Stomach smooth muscle (tissue), 2 donors: Measurements from ENCODE around the gene CYTL1.
"Not testable (repeated sequence)": the region's sequence is repeated elsewhere in the genome, so short reads cannot be mapped to it uniquely, and the experiment has no call there.

Experiments
- H3K27ac ChIP-seq: one replicate; pipeline ENCODE4 v1.7.0; 2013; ENCODE audit warnings: mild to moderate bottlenecking, low read length, inconsistent platforms
- H3K27me3 ChIP-seq, 2 donors: one replicate each; pipeline ENCODE4 v1.7.0; 2013; ENCODE audit warnings: low read length in 2 of 2; ENCODE audit not compliant: insufficient read depth in 2 of 2, control insufficient read depth in 1 of 2
- H3K36me3 ChIP-seq, 2 donors: one replicate each; pipeline ENCODE4 v1.7.0; 2013; ENCODE audit warnings: low read length in 2 of 2; ENCODE audit not compliant: control insufficient read depth in 2 of 2, insufficient read depth in 2 of 2
- H3K4me1 ChIP-seq: one replicate; pipeline ENCODE4 v1.7.0; 2013; ENCODE audit warnings: low read length; ENCODE audit not compliant: control insufficient read depth, insufficient read depth
- H3K4me3 ChIP-seq, 2 donors: one replicate each; pipeline ENCODE4 v1.7.0; 2013; ENCODE audit warnings: low read length in 2 of 2
- H3K9ac ChIP-seq, 2 donors: one replicate each; pipeline ENCODE4 v1.7.0; 2013; ENCODE audit warnings: low read length in 2 of 2, mild to moderate bottlenecking in 1 of 2
- H3K9me3 ChIP-seq, 2 donors: one replicate each; pipeline ENCODE4 v1.7.0; 2013; ENCODE audit warnings: low read length in 2 of 2; ENCODE audit not compliant: control insufficient read depth in 2 of 2
- donor health status: healthy.
- donor health status: Pancreatic carcinoma.

CYTL1 gene

DNA sequence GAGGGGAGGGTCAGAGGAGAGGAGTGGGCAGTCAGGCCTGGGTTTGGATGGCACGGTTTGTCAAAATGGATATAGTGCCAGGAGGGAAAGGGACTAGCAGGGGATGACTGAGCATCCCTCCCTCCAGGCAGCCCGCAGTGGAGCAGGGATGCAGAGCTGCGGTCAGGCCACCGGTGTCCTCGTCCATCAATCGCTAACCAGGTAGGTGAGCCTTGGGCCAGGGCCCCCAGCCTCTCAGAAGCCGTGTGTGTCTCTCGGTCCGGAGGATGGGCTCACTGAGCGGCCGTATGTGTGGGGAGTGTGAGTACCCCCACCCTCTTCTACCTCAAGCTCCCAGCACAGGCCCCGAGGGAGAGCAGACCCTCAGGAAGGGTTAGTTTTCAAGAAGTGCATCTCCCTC lies 538 bp upstream of the CYTL1 start:
- Histone ChIP-seq H3K9ac (no peak overlapping the region), H3K27ac (no peak overlapping the region), H3K27me3 (peaks cover 9 to 14% of the 10 kb centered on the region in 2 donors), H3K9me3 (peaks cover 0 to 7% of the 10 kb centered on the region in 2 donors), H3K36me3 (no peaks in the 10 kb centered on the region), H3K4me3 (no peak overlapping the region), H3K4me1 (peaks cover 3% of the 10 kb centered on the region)

DNA sequence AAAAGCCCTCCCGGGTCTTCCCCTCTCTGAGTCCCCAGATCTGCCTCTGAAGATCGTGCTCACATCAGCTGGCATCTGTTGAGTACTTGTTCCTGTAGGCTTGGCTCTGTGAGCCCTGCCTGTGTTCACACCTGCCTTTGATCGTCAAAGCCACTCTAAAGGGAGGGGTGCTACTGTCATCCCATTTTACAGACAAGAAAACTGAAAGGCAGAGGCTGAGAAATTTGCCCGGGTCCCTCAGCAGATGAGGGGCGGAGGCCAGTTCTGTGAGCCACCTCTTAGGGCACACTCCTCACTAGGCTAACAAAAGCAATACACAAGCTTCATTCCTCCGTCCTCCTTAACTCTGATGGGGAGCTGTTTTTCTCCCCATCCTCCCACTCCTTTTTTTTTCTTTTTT lies 655 bp downstream of the CYTL1 start:
- H3K4me3 ChIP-seq = no peak overlapping the region
- no peaks in the 10 kb centered on the region for H3K36me3 ChIP-seq
- peaks cover 9 to 14% of the 10 kb centered on the region in 2 donors for H3K27me3 ChIP-seq
- H3K9me3 ChIP-seq = peaks cover 0 to 7% of the 10 kb centered on the region in 2 donors
- no peak overlapping the region for H3K9ac ChIP-seq
- H3K27ac ChIP-seq = no peak overlapping the region
- peaks cover 3% of the 10 kb centered on the region for H3K4me1 ChIP-seq

DNA sequence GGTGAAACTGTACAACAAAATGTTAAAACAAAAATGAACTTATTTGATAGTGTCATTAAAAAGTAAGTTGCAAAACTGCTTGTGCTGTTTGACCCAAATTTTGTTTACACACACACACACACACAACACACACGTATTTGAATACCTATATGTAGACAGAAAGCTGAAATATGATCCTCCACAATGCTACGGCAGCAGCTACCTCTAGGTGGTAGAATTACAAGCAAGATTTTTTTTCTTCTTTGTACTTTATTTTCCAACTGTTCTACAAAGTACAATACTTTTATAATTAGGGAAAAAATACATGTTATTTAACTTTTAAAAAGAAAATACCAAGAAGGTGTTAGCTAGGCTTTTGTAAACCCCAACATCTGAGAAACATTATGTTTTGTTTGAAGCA lies 1.2 kb downstream of the CYTL1 start:
- H3K9ac ChIP-seq = no peak overlapping the region

DNA sequence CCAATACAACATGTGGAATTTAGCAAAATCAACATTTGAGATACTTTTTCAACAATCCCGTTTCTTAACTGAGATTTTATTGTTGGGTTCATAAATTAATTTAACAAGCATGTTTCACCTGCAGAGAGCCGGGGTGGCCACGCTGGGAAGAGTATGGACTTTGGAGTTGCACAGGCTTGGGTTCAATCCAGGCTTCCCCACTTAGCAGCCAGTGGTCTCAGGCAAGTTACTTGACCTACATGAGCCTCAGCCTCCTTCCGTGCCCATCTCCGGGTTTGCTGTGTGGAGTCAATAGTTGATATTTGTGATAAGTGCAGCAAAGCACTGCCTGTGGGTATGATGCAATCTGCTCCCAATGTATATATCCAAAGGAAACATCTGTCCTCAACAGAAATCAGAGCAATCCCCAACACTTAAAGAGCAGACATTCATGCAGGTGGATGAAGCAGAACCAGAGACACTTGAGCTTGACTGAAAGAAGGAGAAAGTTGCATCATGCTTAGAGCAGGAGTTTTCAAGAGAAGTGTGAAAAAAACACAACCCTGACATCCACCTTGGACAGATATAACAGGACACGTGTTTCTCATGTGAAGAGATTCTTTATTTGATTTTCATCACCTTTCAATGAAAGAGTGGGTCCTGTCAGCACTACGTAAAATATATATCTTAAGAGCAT lies 5.1 kb downstream of the CYTL1 start:
- no peak overlapping the region for H3K4me3 ChIP-seq
- H3K27me3 ChIP-seq = peaks cover 8% of the 10 kb centered on the region in 2 donors
- H3K27ac ChIP-seq = no peak overlapping the region
- peaks cover 1% of the 10 kb centered on the region for H3K4me1 ChIP-seq
- no peaks in the 10 kb centered on the region for H3K36me3 ChIP-seq
- no peaks in the 10 kb centered on the region for H3K9me3 ChIP-seq
- no peak overlapping the region for H3K9ac ChIP-seq

More for the DNA sequence above, 1.2 kb downstream of the CYTL1 start:
- Histone ChIP-seq H3K4me3 (no peak overlapping the region), H3K27ac (no peak overlapping the region), H3K9me3 (peaks cover 0 to 4% of the 10 kb centered on the region in 2 donors), H3K4me1 (peaks cover 3% of the 10 kb centered on the region), H3K27me3 (peaks cover 9 to 14% of the 10 kb centered on the region in 2 donors), H3K36me3 (no peaks in the 10 kb centered on the region)

DNA sequence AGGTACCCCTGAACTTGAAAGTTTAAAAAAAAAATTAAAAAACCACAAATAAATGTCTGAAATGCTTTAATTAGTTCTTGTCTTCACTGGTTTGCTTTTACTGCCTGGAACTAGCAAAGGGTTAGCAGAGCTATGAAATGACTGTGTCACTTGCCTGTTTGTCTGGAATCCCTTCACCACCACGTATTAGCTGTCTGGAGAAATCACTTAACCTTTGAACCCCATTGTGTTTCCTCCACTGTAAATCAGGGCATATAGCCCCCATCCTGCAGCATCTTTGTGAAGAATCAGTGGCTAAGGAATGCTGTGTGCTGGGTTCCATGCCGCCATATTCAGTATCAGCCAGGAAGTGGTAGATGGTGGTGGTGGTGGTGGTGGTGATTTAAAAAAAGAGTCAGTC lies 6.3 kb downstream of the CYTL1 start:
- no peak overlapping the region for H3K4me3 ChIP-seq
- H3K9ac ChIP-seq = no peak overlapping the region
- no peaks in the 10 kb centered on the region for H3K4me1 ChIP-seq
- H3K36me3 ChIP-seq = no peaks in the 10 kb centered on the region
- no peaks in the 10 kb centered on the region for H3K9me3 ChIP-seq
- no peak overlapping the region for H3K27ac ChIP-seq
- H3K27me3 ChIP-seq = peaks cover 3 to 8% of the 10 kb centered on the region in 2 donors

DNA sequence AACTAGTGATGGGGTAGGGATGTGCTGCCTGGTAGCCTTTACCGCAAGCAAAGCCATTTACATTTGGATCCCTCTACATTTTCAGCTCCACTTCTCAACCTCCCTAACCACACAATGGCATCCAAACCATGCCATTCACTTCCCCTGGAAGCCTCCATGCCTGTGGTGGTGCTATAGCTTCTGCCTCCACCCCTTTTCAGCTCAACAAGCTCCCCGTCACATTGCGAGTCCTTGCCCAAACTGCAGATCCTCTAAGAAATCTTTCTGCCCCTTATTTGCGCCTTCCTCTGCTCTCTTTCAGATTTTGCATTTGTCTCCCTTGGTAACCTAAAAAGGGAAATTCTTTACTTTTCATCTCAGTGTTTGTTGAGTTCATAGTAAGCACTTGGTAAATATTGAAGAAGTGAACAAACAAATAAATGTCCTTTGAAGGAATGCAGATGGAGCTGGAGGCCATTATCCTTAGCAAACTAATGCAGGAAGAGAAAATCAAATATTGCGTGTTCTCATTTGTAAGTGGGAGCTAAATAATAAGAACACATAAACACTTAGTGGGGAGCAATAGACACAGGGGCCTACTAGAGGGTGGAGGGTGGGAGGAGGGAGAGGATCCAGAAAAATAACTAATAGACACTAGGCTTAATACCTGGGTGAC lies 6.9 kb downstream of the CYTL1 start:
- H3K36me3 ChIP-seq = no peaks in the 10 kb centered on the region
- H3K27me3 ChIP-seq = peaks cover 3 to 8% of the 10 kb centered on the region in 2 donors
- H3K9ac ChIP-seq = no peak overlapping the region
- H3K9me3 ChIP-seq = no peaks in the 10 kb centered on the region
- H3K4me1 ChIP-seq = no peaks in the 10 kb centered on the region
- no peak overlapping the region for H3K4me3 ChIP-seq
- no peak overlapping the region for H3K27ac ChIP-seq

DNA sequence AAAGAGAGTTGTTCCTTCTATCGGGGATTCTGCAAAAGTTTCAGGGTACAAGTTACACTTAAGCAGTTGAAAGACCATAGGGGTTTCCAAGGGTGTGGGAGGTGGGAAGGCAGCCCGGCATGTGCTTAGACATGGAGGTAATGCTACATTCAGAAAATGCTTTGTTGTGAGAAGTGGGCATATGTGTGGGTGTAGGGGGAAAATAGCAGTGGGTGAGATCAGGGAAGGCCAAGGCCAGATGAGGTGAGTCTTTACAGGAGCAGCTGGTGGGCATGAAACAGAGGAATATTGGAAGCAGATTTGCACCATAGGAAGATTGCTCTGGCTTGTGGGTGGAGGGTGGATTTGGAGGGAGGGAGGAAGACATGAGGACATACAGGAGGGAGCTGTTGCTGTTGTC lies 8.3 kb downstream of the CYTL1 start:
- H3K4me1 ChIP-seq = no peaks in the 10 kb centered on the region
- H3K9ac ChIP-seq = no peak overlapping the region
- H3K27me3 ChIP-seq = no peaks in the 10 kb centered on the region
- H3K27ac ChIP-seq = no peak overlapping the region
- no peaks in the 10 kb centered on the region for H3K36me3 ChIP-seq
- H3K9me3 ChIP-seq = no peaks in the 10 kb centered on the region
- H3K4me3 ChIP-seq = no peak overlapping the region

DNA sequence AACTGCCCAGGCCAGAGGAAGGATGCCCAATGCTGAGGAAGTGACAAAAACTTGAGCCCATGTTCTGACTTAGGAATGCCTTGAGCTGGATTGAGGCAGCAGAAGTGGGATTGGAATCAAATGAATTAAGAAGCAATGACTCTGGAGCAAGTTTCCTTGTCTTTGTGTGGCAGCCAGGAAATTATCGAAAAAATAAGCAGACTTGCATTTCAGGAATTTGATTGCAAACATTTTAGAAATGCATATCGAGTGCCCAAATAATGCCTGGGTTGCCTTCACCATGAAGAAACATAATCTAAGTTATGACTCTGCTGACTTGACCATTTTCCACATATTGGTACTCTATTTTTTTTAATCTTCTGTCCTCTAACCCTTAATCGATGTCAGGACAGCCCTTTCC lies 9.5 kb downstream of the CYTL1 start:
- Histone ChIP-seq H3K9me3 (no peaks in the 10 kb centered on the region), H3K4me1 (no peaks in the 10 kb centered on the region), H3K27ac (no peak overlapping the region), H3K27me3 (no peaks in the 10 kb centered on the region), H3K9ac (no peak overlapping the region), H3K4me3 (no peak overlapping the region), H3K36me3 (no peaks in the 10 kb centered on the region)

DNA sequence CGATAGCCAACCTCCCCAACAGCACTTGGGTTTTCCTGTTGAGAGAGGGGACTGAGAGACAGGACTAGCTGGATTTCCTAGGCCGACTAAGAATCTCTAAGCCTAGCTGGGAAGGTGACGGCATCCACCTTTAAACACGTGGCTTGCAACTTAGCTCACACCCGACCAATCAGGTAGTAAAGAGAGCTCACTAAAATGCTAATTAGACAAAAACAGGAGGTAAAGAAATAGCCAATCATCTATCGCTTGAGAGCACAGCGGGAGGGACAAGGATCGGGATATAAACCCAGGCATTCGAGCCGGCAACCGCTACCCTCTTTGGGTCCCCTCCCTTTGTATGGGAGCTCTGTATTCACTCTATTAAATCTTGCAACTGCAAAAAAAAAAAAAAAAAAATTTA lies 12.3 kb downstream of the CYTL1 start:
- H3K4me3 ChIP-seq = not testable (repeated sequence)

DNA sequence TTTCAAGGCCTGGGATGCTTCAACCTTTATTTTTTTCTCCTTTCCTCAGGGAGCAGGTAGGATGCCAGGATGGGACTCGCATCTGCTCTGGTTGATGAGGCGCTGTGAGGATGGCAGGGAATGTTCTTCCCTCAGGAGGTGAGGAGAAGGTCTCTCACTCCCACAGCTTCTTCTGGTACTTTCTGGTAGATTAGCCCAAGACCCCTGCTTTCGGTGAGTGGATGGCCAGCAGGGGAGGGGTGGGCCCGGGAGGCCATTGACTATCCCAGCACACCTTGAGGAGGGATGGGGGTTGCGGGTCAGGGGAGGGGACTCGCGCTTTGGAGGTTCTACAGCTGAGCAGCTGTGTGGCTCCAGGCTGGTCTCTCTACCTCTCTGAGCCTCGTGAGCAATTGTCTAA lies 14.8 kb downstream of the CYTL1 start:
- no peak overlapping the region for H3K4me3 ChIP-seq
- H3K27ac ChIP-seq = no peak overlapping the region
- H3K9ac ChIP-seq = no peak overlapping the region
- H3K9me3 ChIP-seq = no peaks in the 10 kb centered on the region
- peaks cover 4 to 8% of the 10 kb centered on the region in 2 donors for H3K27me3 ChIP-seq
- H3K4me1 ChIP-seq = no peaks in the 10 kb centered on the region
- H3K36me3 ChIP-seq = no peaks in the 10 kb centered on the region

More for the DNA sequence above, 12.3 kb downstream of the CYTL1 start:
- not testable (repeated sequence) for H3K4me1 ChIP-seq, H3K36me3 ChIP-seq, H3K9me3 ChIP-seq, H3K27ac ChIP-seq, H3K9ac ChIP-seq, H3K27me3 ChIP-seq

DNA sequence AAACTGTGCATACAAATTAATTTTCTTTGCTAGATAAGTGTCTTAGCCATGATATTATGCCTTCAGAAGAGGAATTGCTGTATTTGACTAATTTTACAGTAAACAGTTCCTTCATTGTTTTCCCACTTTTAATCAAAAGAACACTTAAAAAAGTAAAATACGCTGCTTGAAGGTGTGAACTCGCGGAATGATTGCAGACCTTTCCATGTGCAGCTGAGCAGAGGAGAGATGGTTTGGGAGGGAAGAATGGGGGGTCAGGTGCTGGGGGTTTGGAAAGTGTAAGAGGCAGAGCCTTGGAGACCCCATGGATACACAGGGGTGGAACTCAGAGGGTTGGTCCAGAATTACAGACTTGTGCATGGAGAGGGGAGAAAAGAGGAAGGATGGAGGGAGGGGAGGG lies 15.3 kb downstream of the CYTL1 start:
- Histone ChIP-seq H3K27me3 (peaks cover 4 to 8% of the 10 kb centered on the region in 2 donors), H3K4me1 (no peaks in the 10 kb centered on the region)

More for the DNA sequence above, 15.3 kb downstream of the CYTL1 start:
- Histone ChIP-seq H3K36me3 (no peaks in the 10 kb centered on the region), H3K9me3 (no peaks in the 10 kb centered on the region), H3K4me3 (no peak overlapping the region), H3K9ac (no peak overlapping the region), H3K27ac (no peak overlapping the region)
